Liver (tissue), 9 donors: ENCODE results near the gene AFAP1. TPM values are rescaled to one million over a fixed set of nuclear protein-coding genes. Genes with fewer than 3 reads are reported as not detected.

ENCODE experiments used
- DNase-seq: peaks from one replicate; pipeline ENCODE4 v3.0.0-alpha.2; 2017; ENCODE audit warnings: low spot score
- H3K27ac ChIP-seq, 2 donors: one replicate each; pipeline ENCODE4 v1.7.0; 2013; ENCODE audit warnings: inconsistent platforms in 2 of 2, low read length in 2 of 2, control low read depth in 1 of 2, low read depth in 1 of 2, mild to moderate bottlenecking in 1 of 2
- H3K27me3 ChIP-seq, 4 donors: one replicate each; pipeline versions ENCODE4 v1.6.1 to v1.7.0; 2013; ENCODE audit warnings: low read length in 3 of 4, inconsistent platforms in 1 of 4, mild to moderate bottlenecking in 1 of 4, moderate library complexity in 1 of 4; ENCODE audit not compliant: control insufficient read depth in 4 of 4, insufficient read depth in 4 of 4
- H3K36me3 ChIP-seq, 4 donors: one replicate each; pipeline versions ENCODE4 v1.6.1 to v1.7.0; 2013; ENCODE audit warnings: low read length in 3 of 4, mild to moderate bottlenecking in 3 of 4, low read depth in 1 of 4, moderate library complexity in 1 of 4; ENCODE audit not compliant: control insufficient read depth in 4 of 4, insufficient read depth in 3 of 4
- H3K4me1 ChIP-seq, 4 donors: one replicate each; pipeline versions ENCODE4 v1.6.1 to v1.7.0; 2013; ENCODE audit warnings: low read length in 3 of 4, mild to moderate bottlenecking in 3 of 4, moderate library complexity in 1 of 4; ENCODE audit not compliant: control insufficient read depth in 4 of 4, insufficient read depth in 4 of 4
- H3K4me3 ChIP-seq, 3 donors: one replicate each; pipeline versions ENCODE4 v1.6.1 to v1.7.0; 2013; ENCODE audit warnings: low read length in 3 of 3, control low read depth in 1 of 3, low read depth in 1 of 3, mild to moderate bottlenecking in 1 of 3
- H3K9ac ChIP-seq, 2 donors: one replicate each; pipeline ENCODE4 v1.7.0; 2013; ENCODE audit warnings: low read length in 2 of 2, mild to moderate bottlenecking in 2 of 2, moderate library complexity in 2 of 2, control low read depth in 1 of 2, low read depth in 1 of 2
- H3K9me3 ChIP-seq, 4 donors: one replicate each; pipeline versions ENCODE4 v1.6.1 to v1.7.0; 2013; ENCODE audit warnings: low read length in 3 of 4; ENCODE audit not compliant: control insufficient read depth in 4 of 4
- ATF3 ChIP-seq: IDR thresholded peaks from 2 replicates; pipeline ENCODE4 v1.6.1; 2016; ENCODE audit warnings: antibody characterized with exemption
- CTCF ChIP-seq: fragments of 150-350 bp; IDR thresholded peaks from 2 replicates; pipeline ENCODE4 v1.5.1; 2017; ENCODE audit warnings: improper control_type of control experiment, low read depth, low read length; ENCODE audit not compliant: missing input control
- EGR1 ChIP-seq, 2 donors: IDR thresholded peaks; 2 replicates each; pipeline ENCODE4 v1.6.1; 2016 to 2018; ENCODE audit warnings: antibody characterized with exemption in 2 of 2, low read depth in 2 of 2
- FOXA1 ChIP-seq: IDR thresholded peaks from 2 replicates; pipeline ENCODE4 v1.6.1; 2016; ENCODE audit warnings: antibody characterized with exemption
- FOXA2 ChIP-seq: IDR thresholded peaks from 2 replicates; pipeline ENCODE4 v1.6.1; 2016; ENCODE audit warnings: antibody characterized with exemption
- GABPA ChIP-seq, 2 donors: IDR thresholded peaks in 1 of 2; conservative IDR thresholded peaks in 1 of 2; 2 replicates each; pipeline ENCODE4 v1.6.1; 2016; ENCODE audit warnings: antibody characterized with exemption in 2 of 2, mild to moderate bottlenecking in 1 of 2, moderate library complexity in 1 of 2
- HNF4A ChIP-seq, 2 donors: conservative IDR thresholded peaks; 2 replicates each; pipeline ENCODE4 v1.6.1; 2016; ENCODE audit warnings: antibody characterized with exemption in 2 of 2, mild to moderate bottlenecking in 2 of 2
- HNF4G ChIP-seq: IDR thresholded peaks from 2 replicates; pipeline ENCODE4 v1.6.1; 2016; ENCODE audit warnings: antibody characterized with exemption
- JUND ChIP-seq, 2 donors: IDR thresholded peaks; 2 replicates each; pipeline ENCODE4 v1.6.1; 2016; ENCODE audit warnings: antibody characterized with exemption in 2 of 2
- MAX ChIP-seq: IDR thresholded peaks from 2 replicates; pipeline ENCODE4 v1.6.1; 2016; ENCODE audit warnings: antibody characterized with exemption
- NR2F2 ChIP-seq: IDR thresholded peaks from 2 replicates; pipeline ENCODE4 v1.6.1; 2016; ENCODE audit warnings: antibody characterized with exemption
- RAD21 ChIP-seq, 2 donors: IDR thresholded peaks; 2 replicates each; pipeline ENCODE4 v1.6.1; 2016; ENCODE audit warnings: antibody characterized with exemption in 2 of 2, mild to moderate bottlenecking in 2 of 2
- REST ChIP-seq: IDR thresholded peaks from 2 replicates; pipeline ENCODE4 v1.6.1; 2016; ENCODE audit warnings: antibody characterized with exemption, mild to moderate bottlenecking
- RXRA ChIP-seq, 2 donors: IDR thresholded peaks; 2 replicates each; pipeline ENCODE4 v1.6.1; 2017 to 2018; ENCODE audit warnings: antibody characterized with exemption in 2 of 2, mild to moderate bottlenecking in 1 of 2
- SP1 ChIP-seq: IDR thresholded peaks from 2 replicates; pipeline ENCODE4 v1.6.1; 2018; ENCODE audit warnings: antibody characterized with exemption, mild to moderate bottlenecking
- TAF1 ChIP-seq: conservative IDR thresholded peaks from 2 replicates; pipeline ENCODE4 v1.6.1; 2016; ENCODE audit warnings: antibody characterized with exemption, mild to moderate bottlenecking
- YY1 ChIP-seq: IDR thresholded peaks from 2 replicates; pipeline ENCODE4 v1.6.1; 2016; ENCODE audit warnings: antibody characterized with exemption, mild to moderate bottlenecking
- ZBTB33 ChIP-seq: IDR thresholded peaks from 2 replicates; pipeline ENCODE4 v1.6.1; 2016; ENCODE audit warnings: antibody characterized with exemption
- WGBS: extraction: QIAGEN DNeasy Blood & Tissue Kit; methylation state at CpG from one replicate; pipeline ENCODE4 v1.1.7; 2013; 5-methylcytosine and 5-hydroxymethylcytosine counted together
- polyA plus RNA-seq, 2 donors: library from polyadenylated mRNA; stranded (reverse) in 1 of 2; unstranded in 1 of 2; fragments of 200-250 nt in 1 of 2; fragments of >200 nt in 1 of 2; fragmentation: Nextera tagmentation in 1 of 2; extraction: Ambion mirVana in 1 of 2; gene quantifications; one replicate each; pipeline versions ENCODE4 v1.2.1 to v1.2.3, GENCODE V29; 2013 to 2015
- total RNA-seq, 2 donors: library from RNA; depleted of rRNA; stranded (reverse); fragments of >200 nt; gene quantifications; one replicate each; pipeline ENCODE4 v1.2.3, GENCODE V29; 2014
- donor health status: healthy.
- donor health status: healthy.
- donor health status: healthy.
- donor health status: healthy.
- donor health status: healthy.

AFAP1 gene
- total and polyA plus RNA-seq, 4 donors = 0.40 to 3.2 (median 1.6) TPM

GRCh38 chr4:7843831-7844593 is 95.6 kb downstream of the AFAP1 start:
- peak; percentile 57 for TF ChIP-seq CTCF
- TF ChIP-seq NR2F2 = no peak
- TF ChIP-seq HNF4G = no peak
- no peak for TF ChIP-seq MAX
- no peak for TF ChIP-seq FOXA1
- no peak for TF ChIP-seq RXRA (IDR thresholded peaks at IDR 0.05)
- no peak for TF ChIP-seq YY1
- no peak for TF ChIP-seq ZBTB33
- no peak for TF ChIP-seq REST
- no peak for TF ChIP-seq GABPA (IDR thresholded peaks at IDR 0.05 in 1 of 2, conservative IDR thresholded peaks at IDR 0.05 in 1 of 2)
- TF ChIP-seq JUND (IDR thresholded peaks at IDR 0.05) = no peak
- TF ChIP-seq TAF1 = no peak
- no peak for TF ChIP-seq SP1
- TF ChIP-seq EGR1 (IDR thresholded peaks at IDR 0.05; ENCODE audit: low read depth in 2 of 2) = no peak
- no peak for TF ChIP-seq FOXA2
- peak in 1 of 2 donors; percentile 16 for TF ChIP-seq HNF4A (conservative IDR thresholded peaks at IDR 0.05)
- no peak for TF ChIP-seq ATF3
- TF ChIP-seq RAD21 (IDR thresholded peaks at IDR 0.05) = peak; percentile 46 to 75
- Histone ChIP-seq H3K9ac (no peak overlapping the region), H3K4me1 (no peaks in the 10 kb centered on the region), H3K27ac (no peak overlapping the region), H3K27me3 (no peaks in the 10 kb centered on the region), H3K36me3 (no peaks in the 10 kb centered on the region), H3K9me3 (no peaks in the 10 kb centered on the region), H3K4me3 (no peak overlapping the region)
- DNase-seq = peak; percentile 70
- 55% methylated on average over 11 of the region's 11 CpGs for WGBS
